Osteoblast (primary cell): ENCODE results near the gene FOSB. TPM values are rescaled to one million over a fixed set of nuclear protein-coding genes. Genes with fewer than 3 reads are reported as not detected.

Source experiments
- DNase-seq: peaks from one replicate; pipeline ENCODE4 v3.0.0; 2011; ENCODE audit warnings: low spot score, mixed read lengths; ENCODE audit not compliant: insufficient read length; ENCODE audit errors: missing footprints
- H2AFZ ChIP-seq: 2 replicates; pipeline ENCODE4 v1.6.0; 2011; ENCODE audit warnings: mild to moderate bottlenecking, low read length
- H3K27ac ChIP-seq: 2 replicates; pipeline ENCODE4 v1.5.1; 2011; ENCODE audit warnings: mild to moderate bottlenecking, low read depth, low read length, moderate library complexity
- H3K27me3 ChIP-seq: 2 replicates; pipeline ENCODE4 v1.6.0; 2012; ENCODE audit warnings: mild to moderate bottlenecking, control low read depth, inconsistent platforms, low read length, moderate library complexity; ENCODE audit not compliant: insufficient read depth
- H3K36me3 ChIP-seq: 2 replicates; pipeline ENCODE4 v1.5.1; 2011; ENCODE audit warnings: mild to moderate bottlenecking, low read length, control low read depth, moderate library complexity; ENCODE audit not compliant: insufficient read depth
- H3K4me1 ChIP-seq: 2 replicates; pipeline ENCODE4 v1.5.1; 2011; ENCODE audit warnings: mild to moderate bottlenecking, low read length, control low read depth, moderate library complexity; ENCODE audit not compliant: insufficient read depth
- H3K4me2 ChIP-seq: 2 replicates; pipeline ENCODE4 v1.6.0; 2011; ENCODE audit warnings: mild to moderate bottlenecking, low read length; ENCODE audit not compliant: insufficient read depth
- H3K4me3 ChIP-seq: fragments of 200-600 bp; sonication (generic); 3 replicates; pipeline ENCODE4 v1.5.1; 2012; ENCODE audit warnings: mild to moderate bottlenecking, low read length, inconsistent platforms; ENCODE audit not compliant: insufficient read depth
- H3K79me2 ChIP-seq: 2 replicates; pipeline ENCODE4 v1.6.0; 2012; ENCODE audit warnings: mild to moderate bottlenecking, low read length, control low read depth, inconsistent platforms; ENCODE audit not compliant: insufficient read depth
- H3K9me3 ChIP-seq: 2 replicates; pipeline ENCODE4 v1.5.1; 2011; ENCODE audit warnings: low read depth, low read length, control low read depth
- H4K20me1 ChIP-seq: 2 replicates; pipeline ENCODE4 v1.6.0; 2012; ENCODE audit warnings: mild to moderate bottlenecking, low read length, control low read depth; ENCODE audit not compliant: insufficient read depth
- CTCF ChIP-seq: IDR thresholded peaks from 2 replicates; pipeline ENCODE4 v1.5.1; 2011; ENCODE audit warnings: mild to moderate bottlenecking, low read depth, low read length, moderate library complexity; ENCODE audit errors: extremely low read depth
- total RNA-seq: library from RNA; depleted of rRNA; stranded (reverse); fragments of >200 nt; gene quantifications from 2 replicates; pipeline ENCODE4 v1.2.3, GENCODE V29; 2012

FOSB gene
- total RNA-seq, 1 donor, result 3.3 TPM

DNA sequence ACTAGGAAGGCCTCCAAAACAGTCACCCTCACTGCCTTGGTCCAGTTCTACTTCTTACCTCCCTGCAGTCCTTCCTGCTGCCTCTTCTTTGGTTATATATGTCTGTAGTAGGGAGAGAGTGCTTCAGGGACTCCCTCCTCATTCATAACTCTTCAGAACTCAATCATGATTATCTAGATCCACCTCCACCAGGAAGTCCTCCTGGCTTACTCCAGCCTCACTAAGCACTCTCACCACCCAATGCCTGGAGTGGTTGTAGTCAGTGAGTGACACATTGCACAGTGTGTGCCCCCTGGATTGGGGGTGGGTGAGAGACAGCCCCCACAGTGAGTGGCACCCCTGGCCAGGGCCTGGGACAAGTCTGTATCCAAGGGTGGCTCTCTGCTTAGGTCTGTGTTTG, 10.0 kb upstream of the FOSB start:
- H3K27ac ChIP-seq, result no peak overlapping the region
- no peaks in the 10 kb centered on the region for H3K36me3 ChIP-seq
- peak; percentile 14 for DNase-seq
- H2AFZ ChIP-seq, result no peak overlapping the region
- H3K4me3 ChIP-seq, result no peak overlapping the region
- no peaks in the 10 kb centered on the region for H3K79me2 ChIP-seq
- H3K9me3 ChIP-seq, result no peaks in the 10 kb centered on the region
- no peak overlapping the region for H3K4me2 ChIP-seq
- H4K20me1 ChIP-seq, result no peaks in the 10 kb centered on the region
- no peaks in the 10 kb centered on the region for H3K27me3 ChIP-seq
- peaks cover 24% of the 10 kb centered on the region for H3K4me1 ChIP-seq
- TF ChIP-seq CTCF, result no peak

GRCh38 chr19:45460807-45461347, 6.9 kb upstream of the FOSB start:
- no peak for TF ChIP-seq CTCF
- Histone ChIP-seq H3K4me2 (no peak overlapping the region), H3K27ac (no peak overlapping the region), H3K79me2 (no peaks in the 10 kb centered on the region), H4K20me1 (no peaks in the 10 kb centered on the region), H3K27me3 (no peaks in the 10 kb centered on the region), H3K4me1 (peaks cover 8% of the 10 kb centered on the region), H3K4me3 (no peak overlapping the region), H3K36me3 (no peaks in the 10 kb centered on the region), H3K9me3 (no peaks in the 10 kb centered on the region), H2AFZ (no peak overlapping the region)
- no peak for DNase-seq

- no peaks in the 10 kb centered on the region for H4K20me1 ChIP-seq
- peaks cover 5% of the 10 kb centered on the region for H3K4me1 ChIP-seq
- no peaks in the 10 kb centered on the region for H3K9me3 ChIP-seq
- H3K4me2 ChIP-seq, result no peak overlapping the region
- H3K27me3 ChIP-seq, result no peaks in the 10 kb centered on the region
- H3K4me3 ChIP-seq, result no peak overlapping the region
- H3K79me2 ChIP-seq, result peaks cover 2% of the 10 kb centered on the region
- no peaks in the 10 kb centered on the region for H3K36me3 ChIP-seq
- peak; percentile 52 for DNase-seq
- no peak overlapping the region for H2AFZ ChIP-seq
- H3K27ac ChIP-seq, result no peak overlapping the region
- TF ChIP-seq CTCF, result no peak
Observed at GRCh38 chr19:45462174-45462573, 5.6 kb upstream of the FOSB start.

DNA sequence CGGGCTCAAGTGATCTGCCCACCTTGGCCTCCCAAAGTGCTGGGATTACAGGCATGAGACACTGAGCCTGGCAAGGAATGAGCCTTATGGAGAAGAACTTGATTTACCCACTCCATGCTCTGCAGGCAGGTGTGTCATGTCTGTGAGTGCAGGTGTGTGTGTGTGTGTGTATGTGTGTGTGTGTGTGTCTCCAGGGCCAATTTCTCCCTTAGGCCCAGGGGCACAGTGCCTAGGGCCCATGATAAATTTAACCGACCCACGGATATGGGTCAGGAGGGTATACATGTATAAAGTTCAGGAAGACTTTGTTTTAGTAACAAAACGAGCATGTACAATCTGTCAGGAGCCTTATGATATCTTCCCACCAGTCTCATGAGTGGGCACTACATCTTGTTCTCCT, 4.6 kb upstream of the FOSB start:
- H3K36me3 ChIP-seq, result no peaks in the 10 kb centered on the region
- TF ChIP-seq CTCF, result no peak
- no peaks in the 10 kb centered on the region for H3K27me3 ChIP-seq
- H2AFZ ChIP-seq, result no peak overlapping the region
- H3K4me1 ChIP-seq, result peaks cover 9% of the 10 kb centered on the region
- peaks cover 5% of the 10 kb centered on the region for H3K79me2 ChIP-seq
- H3K4me2 ChIP-seq, result no peak overlapping the region
- DNase-seq, result no peak
- H4K20me1 ChIP-seq, result peaks cover 2% of the 10 kb centered on the region
- H3K4me3 ChIP-seq, result no peak overlapping the region
- no peak overlapping the region for H3K27ac ChIP-seq
- no peaks in the 10 kb centered on the region for H3K9me3 ChIP-seq
